Subcutaneous abdominal adipose tissue (tissue), 5 donors: ENCODE results near the gene AKT1.

Experiments
- H3K27ac ChIP-seq: one replicate; pipeline ENCODE4 v1.7.0; 2013; ENCODE audit warnings: low read depth, mild to moderate bottlenecking, inconsistent platforms, low read length, moderate library complexity
- H3K27me3 ChIP-seq, 5 donors: one replicate each; pipeline ENCODE4 v1.7.0; 2013; ENCODE audit warnings: low read length in 5 of 5, inconsistent platforms in 1 of 5; ENCODE audit not compliant: control insufficient read depth in 5 of 5, insufficient read depth in 4 of 5
- H3K36me3 ChIP-seq, 5 donors: one replicate each; pipeline ENCODE4 v1.7.0; 2013; ENCODE audit warnings: low read length in 5 of 5; ENCODE audit not compliant: control insufficient read depth in 5 of 5, insufficient read depth in 5 of 5
- H3K4me1 ChIP-seq, 5 donors: one replicate each; pipeline ENCODE4 v1.7.0; 2013; ENCODE audit warnings: low read length in 5 of 5, mild to moderate bottlenecking in 3 of 5, moderate library complexity in 1 of 5; ENCODE audit not compliant: control insufficient read depth in 5 of 5, insufficient read depth in 5 of 5
- H3K4me3 ChIP-seq, 5 donors: one replicate each; pipeline ENCODE4 v1.7.0; 2013; ENCODE audit warnings: low read length in 5 of 5, low read depth in 1 of 5
- H3K9ac ChIP-seq, 5 donors: one replicate each; pipeline ENCODE4 v1.7.0; 2013; ENCODE audit warnings: low read length in 5 of 5, mild to moderate bottlenecking in 4 of 5, moderate library complexity in 3 of 5
- H3K9me3 ChIP-seq, 5 donors: one replicate each; pipeline ENCODE4 v1.7.0; 2013; ENCODE audit warnings: low read length in 5 of 5; ENCODE audit not compliant: control insufficient read depth in 5 of 5
- donor health status: healthy.
- donor health status: healthy.
- donor health status: healthy.
- donor health status: healthy.
- donor health status: healthy.

Gene AKT1

GRCh38 chr14:104774453-104775072, 21.0 kb downstream of the AKT1 start:
- Histone ChIP-seq H3K9me3 (peaks cover 0 to 8% (median 7%) of the 10 kb centered on the region in 5 donors), H3K4me1 (peaks cover 0 to 15% (median 4%) of the 10 kb centered on the region in 5 donors), H3K36me3 (peaks cover 0 to 91% (median 69%) of the 10 kb centered on the region in 5 donors), H3K27ac (no peak overlapping the region), H3K9ac (no peak overlapping the region), H3K27me3 (no peaks in the 10 kb centered on the region), H3K4me3 (no peak overlapping the region)

DNA sequence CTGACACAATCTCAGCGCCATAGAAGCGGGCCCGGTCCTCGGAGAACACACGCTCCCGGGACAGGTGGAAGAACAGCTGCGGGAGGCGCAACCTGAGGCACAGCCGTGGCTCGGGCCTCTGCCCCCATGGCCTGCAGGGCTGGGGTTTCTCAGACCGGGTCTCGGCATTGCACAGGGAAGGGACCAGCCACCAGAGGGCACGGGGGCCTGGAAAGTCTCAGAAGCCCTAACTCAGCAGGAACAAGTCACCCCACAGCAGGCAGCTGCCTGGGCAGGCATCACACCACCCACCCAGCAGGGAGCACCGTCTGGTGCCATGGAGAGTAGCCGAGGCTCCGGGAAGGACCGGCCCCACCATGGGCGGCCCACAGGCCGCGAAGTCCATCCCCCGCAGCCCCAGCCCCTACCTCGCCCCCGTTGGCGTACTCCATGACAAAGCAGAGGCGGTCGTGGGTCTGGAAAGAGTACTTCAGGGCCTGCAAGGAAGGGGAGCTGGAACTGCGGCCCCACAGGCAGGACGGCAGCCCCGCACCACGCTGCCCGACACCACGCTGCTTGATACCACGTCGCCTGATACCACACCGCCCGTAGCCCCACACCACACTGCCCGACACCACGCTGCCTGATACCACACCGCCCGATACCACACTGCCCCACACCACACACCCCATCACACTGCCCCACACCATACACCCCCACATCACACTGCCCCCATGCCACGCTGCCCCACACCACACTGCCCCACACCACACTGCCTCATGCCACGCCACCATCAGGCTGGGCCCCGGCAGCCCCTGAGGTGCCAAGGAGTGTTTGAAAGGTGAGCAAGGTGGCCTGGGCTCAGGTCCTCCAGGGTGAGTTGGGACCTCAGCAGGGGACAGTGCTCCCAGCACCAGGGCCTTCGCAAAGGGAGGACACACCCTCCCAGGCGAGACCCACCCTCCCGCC, 21.8 kb downstream of the AKT1 start:
- Histone ChIP-seq H3K36me3 (peaks cover 0 to 84% (median 64%) of the 10 kb centered on the region in 5 donors), H3K9me3 (peaks cover 0 to 8% (median 7%) of the 10 kb centered on the region in 5 donors), H3K4me3 (no peak overlapping the region), H3K9ac (no peak overlapping the region), H3K27me3 (no peaks in the 10 kb centered on the region), H3K27ac (no peak overlapping the region), H3K4me1 (peaks cover 0 to 16% (median 6%) of the 10 kb centered on the region in 5 donors)

- Histone ChIP-seq H3K4me1 (peaks cover 0 to 15% (median 9%) of the 10 kb centered on the region in 5 donors), H3K9ac (no peak overlapping the region), H3K4me3 (no peak overlapping the region), H3K36me3 (peaks cover 0 to 78% (median 62%) of the 10 kb centered on the region in 5 donors), H3K27ac (no peak overlapping the region), H3K27me3 (no peaks in the 10 kb centered on the region), H3K9me3 (peaks cover 0 to 8% (median 7%) of the 10 kb centered on the region in 5 donors)
These were observed 22.6 kb downstream of the AKT1 start for GRCh38 chr14:104772707-104773504.

DNA sequence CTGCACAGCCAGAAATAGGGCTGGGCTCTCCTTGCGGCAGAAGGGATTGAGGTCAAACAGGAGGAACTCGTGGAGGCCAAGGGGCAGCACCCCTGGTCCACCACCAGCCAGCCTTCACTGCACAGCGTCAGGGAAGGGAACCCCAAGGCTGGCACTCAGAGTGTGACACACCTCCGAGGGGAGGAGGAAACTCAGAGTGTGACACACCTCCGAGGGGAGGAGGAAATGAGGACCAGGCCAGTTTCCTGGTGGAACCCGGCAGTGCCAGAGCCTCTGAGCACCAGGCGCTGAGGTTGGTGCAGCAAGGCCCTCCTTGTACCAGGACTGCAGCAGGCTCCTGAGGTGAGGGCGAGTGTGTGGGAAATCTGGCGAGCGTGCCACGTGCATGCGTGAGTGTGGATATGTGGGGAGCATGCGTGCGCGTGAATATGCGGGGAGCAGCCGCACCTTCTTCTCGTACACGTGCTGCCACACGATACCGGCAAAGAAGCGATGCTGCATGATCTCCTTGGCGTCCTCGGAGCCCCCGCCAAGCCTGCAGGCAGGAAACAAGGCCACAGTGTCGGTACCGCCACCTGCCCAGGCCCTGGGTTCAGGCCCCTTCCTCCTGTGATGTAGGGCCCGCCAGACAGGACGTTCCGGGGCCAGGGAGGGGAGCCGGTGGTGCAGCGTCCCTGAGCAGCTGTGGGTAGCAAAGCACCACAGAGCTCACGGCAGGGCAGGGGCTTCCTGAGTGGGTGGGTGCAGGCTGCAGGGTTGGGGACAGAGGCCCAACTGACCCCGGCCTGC, 23.4 kb downstream of the AKT1 start:
- Histone ChIP-seq H3K36me3 (peaks cover 0 to 70% (median 62%) of the 10 kb centered on the region in 5 donors), H3K4me3 (no peak overlapping the region), H3K4me1 (peaks cover 0 to 13% (median 11%) of the 10 kb centered on the region in 5 donors)

DNA sequence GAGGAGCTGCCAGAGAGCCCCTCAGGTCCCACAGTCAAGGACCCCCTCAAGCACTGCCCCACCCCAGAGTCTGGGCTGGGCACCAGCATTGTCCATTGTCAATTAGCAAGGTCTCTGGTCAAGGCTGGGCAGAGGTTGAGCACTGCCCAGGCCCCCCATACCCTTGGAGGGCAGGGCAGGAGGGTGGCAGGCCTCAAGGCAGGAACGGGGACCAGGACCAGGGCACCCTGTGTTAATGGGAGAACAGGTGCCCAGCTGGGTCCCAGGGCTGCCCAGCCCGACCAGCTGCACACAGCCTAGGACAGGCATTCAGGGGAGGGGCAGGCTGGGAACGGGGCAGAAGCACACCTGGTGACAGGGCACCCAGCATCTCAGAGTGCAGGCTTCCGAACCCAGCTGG, 24.2 kb downstream of the AKT1 start:
- peaks cover 0 to 12% (median 7%) of the 10 kb centered on the region in 5 donors for H3K9me3 ChIP-seq
- H3K36me3 ChIP-seq: peaks cover 0 to 63% (median 56%) of the 10 kb centered on the region in 5 donors
- no peak overlapping the region for H3K9ac ChIP-seq
- no peak overlapping the region for H3K27ac ChIP-seq
- H3K4me1 ChIP-seq: peaks cover 0 to 15% (median 11%) of the 10 kb centered on the region in 5 donors
- H3K27me3 ChIP-seq: no peaks in the 10 kb centered on the region
- no peak overlapping the region for H3K4me3 ChIP-seq

More for the DNA sequence above, 23.4 kb downstream of the AKT1 start:
- peaks cover 0 to 8% (median 7%) of the 10 kb centered on the region in 5 donors for H3K9me3 ChIP-seq
- H3K27me3 ChIP-seq: no peaks in the 10 kb centered on the region
- H3K9ac ChIP-seq: no peak overlapping the region
- H3K27ac ChIP-seq: no peak overlapping the region

DNA sequence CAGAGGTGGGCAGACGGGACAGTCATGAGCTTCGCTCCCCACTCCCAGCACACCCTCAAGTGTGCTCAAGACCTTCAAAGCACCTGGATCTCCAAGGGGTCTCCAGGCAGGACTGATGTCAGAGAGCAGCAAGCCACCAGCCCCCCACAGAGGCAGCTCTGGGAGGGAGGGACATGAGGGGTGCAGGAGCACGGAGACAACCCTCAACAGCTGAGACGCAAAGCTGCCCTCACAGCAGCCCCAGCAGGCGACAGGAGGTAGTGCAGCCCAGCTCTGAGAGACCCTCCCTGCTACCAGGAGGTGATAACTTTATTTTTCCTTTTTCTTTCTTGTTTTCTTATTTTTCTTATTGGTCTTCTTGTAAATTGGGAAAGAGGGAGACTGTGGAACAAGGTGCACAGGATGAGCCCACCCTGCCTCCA, 24.7 kb downstream of the AKT1 start:
- Histone ChIP-seq H3K9me3 (peaks cover 0 to 14% (median 7%) of the 10 kb centered on the region in 5 donors), H3K27me3 (no peaks in the 10 kb centered on the region), H3K27ac (no peak overlapping the region), H3K4me1 (peaks cover 0 to 15% (median 11%) of the 10 kb centered on the region in 5 donors), H3K4me3 (no peak overlapping the region), H3K36me3 (peaks cover 0 to 60% (median 55%) of the 10 kb centered on the region in 5 donors), H3K9ac (no peak overlapping the region)

DNA sequence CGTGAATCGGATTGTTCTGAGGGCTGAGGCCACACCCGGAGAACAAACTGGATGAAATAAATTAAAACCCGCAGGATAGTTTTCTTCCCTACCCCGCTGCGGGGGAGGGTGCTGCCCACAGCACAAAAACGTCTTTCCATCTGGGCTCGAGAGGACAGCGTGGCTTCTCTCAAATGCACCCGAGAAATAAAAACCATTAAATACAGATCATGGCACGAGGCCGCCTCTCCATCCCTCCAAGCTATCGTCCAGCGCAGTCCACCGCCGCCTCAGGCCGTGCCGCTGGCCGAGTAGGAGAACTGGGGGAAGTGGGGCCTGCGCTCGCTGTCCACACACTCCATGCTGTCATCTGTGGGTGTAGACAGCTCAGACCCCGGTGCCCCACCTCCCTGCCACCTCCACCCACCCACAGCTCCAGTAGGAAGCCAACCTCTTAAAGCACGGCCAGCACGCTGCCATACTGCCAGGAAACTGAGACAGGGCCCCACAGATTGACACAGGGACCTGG, 25.4 kb downstream of the AKT1 start:
- Histone ChIP-seq H3K9me3 (peaks cover 0 to 14% (median 7%) of the 10 kb centered on the region in 5 donors), H3K4me1 (peaks cover 0 to 15% (median 11%) of the 10 kb centered on the region in 5 donors), H3K36me3 (peaks cover 0 to 53% (median 49%) of the 10 kb centered on the region in 5 donors), H3K27ac (no peak overlapping the region), H3K27me3 (no peaks in the 10 kb centered on the region), H3K4me3 (no peak overlapping the region), H3K9ac (no peak overlapping the region)

DNA sequence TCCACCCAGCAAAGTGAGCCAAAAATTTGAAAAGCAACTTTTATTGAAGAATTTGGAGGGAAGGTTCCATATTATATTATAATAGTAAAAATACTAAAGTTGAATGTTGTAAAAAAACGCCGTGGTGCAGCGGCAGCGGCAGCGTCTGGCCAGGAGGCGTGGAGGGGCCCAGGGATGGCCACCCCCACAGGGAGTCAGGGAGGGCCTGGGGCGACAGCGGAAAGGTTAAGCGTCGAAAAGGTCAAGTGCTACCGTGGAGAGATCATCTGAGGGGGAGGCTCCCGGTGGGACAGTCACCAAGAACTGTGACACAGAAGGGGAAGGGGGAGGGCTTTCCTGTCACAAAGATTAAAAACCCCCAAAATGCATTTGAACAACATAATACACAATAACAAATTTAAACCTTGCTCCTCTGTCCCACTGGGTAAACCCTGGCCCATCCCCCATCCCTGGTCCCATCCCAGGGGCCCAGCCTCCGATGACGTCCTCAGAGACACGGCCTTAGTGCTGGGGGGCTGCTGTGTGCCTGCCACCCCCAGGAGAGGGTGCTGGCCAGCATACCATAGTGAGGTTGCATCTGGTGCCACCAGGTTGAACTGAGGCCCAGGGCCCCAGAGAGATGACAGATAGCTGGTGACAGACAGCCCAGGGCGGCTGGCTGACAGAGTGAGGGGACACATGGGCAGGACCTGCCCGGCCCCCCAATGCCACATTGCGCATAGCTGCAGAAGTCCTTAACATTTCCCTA, 26.1 kb downstream of the AKT1 start:
- no peaks in the 10 kb centered on the region for H3K27me3 ChIP-seq
- H3K4me1 ChIP-seq: peaks cover 0 to 15% (median 11%) of the 10 kb centered on the region in 5 donors
- H3K4me3 ChIP-seq: no peak overlapping the region
- H3K27ac ChIP-seq: no peak overlapping the region
- H3K9me3 ChIP-seq: peaks cover 0 to 14% (median 7%) of the 10 kb centered on the region in 5 donors
- no peak overlapping the region for H3K9ac ChIP-seq
- peaks cover 0 to 47% (median 43%) of the 10 kb centered on the region in 5 donors for H3K36me3 ChIP-seq
